Activated B cell treated with CpG ODN at 0.5 μM for 24 hours (primary cell): ENCODE measurements around the gene KDM4B. TPM values are rescaled to one million over a fixed set of nuclear protein-coding genes. Genes with fewer than 3 reads are reported as not detected.

Experiments
- ATAC-seq: fragments of 200-7000 bp; cut with Tn5 transposase; one replicate; pipeline ENCODE4 v1.10.0; 2021; ENCODE audit warnings: low read depth, mild to moderate bottlenecking, moderate library complexity
- CTCF ChIA-PET: fragments of 350-600 bp; sonication (Branson Sonifier 250); formaldehyde crosslinking; loops from one replicate; lab custom pipeline; 2021; ENCODE audit warnings: antibody characterized with exemption; lab: Charles Lee
- POLR2A ChIA-PET: fragments of 350-600 bp; sonication (Branson Sonifier 250); formaldehyde crosslinking; loops from one replicate; lab custom pipeline; 2021; ENCODE audit warnings: antibody characterized with exemption; lab: Charles Lee
- DNase-seq: peaks from one replicate; pipeline ENCODE4 v3.0.0; 2022
- H3K27ac Mint-ChIP-seq: one replicate; pipeline ENCODE4 v1.8.0; 2020; ENCODE audit warnings: mixed read lengths
- H3K27me3 Mint-ChIP-seq: one replicate; pipeline ENCODE4 v1.8.0; 2021; ENCODE audit warnings: mixed read lengths
- H3K36me3 Mint-ChIP-seq: one replicate; pipeline ENCODE4 v1.8.0; 2021; ENCODE audit warnings: low read depth, mixed read lengths
- H3K4me1 Mint-ChIP-seq: one replicate; pipeline ENCODE4 v1.8.0; 2021; ENCODE audit warnings: mixed read lengths
- H3K4me3 Mint-ChIP-seq: one replicate; pipeline ENCODE4 v1.8.0; 2020; ENCODE audit warnings: mild to moderate bottlenecking, mixed read lengths
- H3K9me3 Mint-ChIP-seq: one replicate; pipeline ENCODE4 v1.8.0; 2020; ENCODE audit warnings: mixed read lengths
- intact Hi-C: fragments of 100-400 bp; cut with micrococcal nuclease; formaldehyde crosslinking; loops from one replicate; pipeline ENCODE4 v1.15.1; 2024
- total RNA-seq: library from RNA; stranded (reverse); gene quantifications from 2 replicates; pipeline ENCODE4 v1.2.3, GENCODE V29; 2022
- TF ChIP-seq, protein P1 (sequence below): fragments of 200-600 bp; IDR thresholded peaks from one replicate; pipeline ENCODE4 v1.8.0; 2022; ENCODE audit warnings: antibody characterized with exemption, mild to moderate bottlenecking

Gene KDM4B
- total RNA-seq, 1 donor from 2014 or later, result 88.9 TPM

DNA sequence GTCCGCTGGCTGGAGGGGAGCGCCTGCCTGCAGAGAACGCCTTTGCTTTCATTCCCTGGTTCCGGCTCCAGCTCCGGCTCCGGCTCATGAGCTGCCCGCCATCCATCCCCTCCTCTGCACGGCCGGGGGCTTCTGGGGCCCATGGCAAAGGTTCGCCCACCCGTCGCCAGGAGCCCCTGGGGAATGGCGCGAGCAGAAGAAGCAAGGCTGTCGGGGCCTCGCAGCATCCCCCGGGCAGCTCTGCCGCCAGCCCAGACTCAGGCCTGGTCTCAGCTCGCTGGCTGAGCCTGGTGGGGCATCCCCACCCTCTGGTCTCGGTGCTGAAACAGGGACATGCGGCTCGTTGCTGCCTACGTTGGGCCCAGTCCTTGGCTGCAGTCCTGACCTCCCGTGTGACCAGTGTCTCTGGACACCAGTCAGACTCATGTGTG lies 96.8 kb downstream of the KDM4B start:
- H3K4me3 Mint-ChIP-seq, result no peak overlapping the region
- intact Hi-C loops, result no loop called here
- ATAC-seq (no peak), DNase-seq (no peak)
- CTCF ChIA-PET, result no interaction called here
- no peaks in the 10 kb centered on the region for H3K27me3 Mint-ChIP-seq
- POLR2A ChIA-PET, result no interaction called here
- peaks cover 6% of the 10 kb centered on the region for H3K9me3 Mint-ChIP-seq
- peaks cover 7% of the 10 kb centered on the region for H3K4me1 Mint-ChIP-seq
- H3K36me3 Mint-ChIP-seq, result peaks cover 41% of the 10 kb centered on the region
- H3K27ac Mint-ChIP-seq, result no peak overlapping the region
- TF ChIP-seq, protein P1, sequence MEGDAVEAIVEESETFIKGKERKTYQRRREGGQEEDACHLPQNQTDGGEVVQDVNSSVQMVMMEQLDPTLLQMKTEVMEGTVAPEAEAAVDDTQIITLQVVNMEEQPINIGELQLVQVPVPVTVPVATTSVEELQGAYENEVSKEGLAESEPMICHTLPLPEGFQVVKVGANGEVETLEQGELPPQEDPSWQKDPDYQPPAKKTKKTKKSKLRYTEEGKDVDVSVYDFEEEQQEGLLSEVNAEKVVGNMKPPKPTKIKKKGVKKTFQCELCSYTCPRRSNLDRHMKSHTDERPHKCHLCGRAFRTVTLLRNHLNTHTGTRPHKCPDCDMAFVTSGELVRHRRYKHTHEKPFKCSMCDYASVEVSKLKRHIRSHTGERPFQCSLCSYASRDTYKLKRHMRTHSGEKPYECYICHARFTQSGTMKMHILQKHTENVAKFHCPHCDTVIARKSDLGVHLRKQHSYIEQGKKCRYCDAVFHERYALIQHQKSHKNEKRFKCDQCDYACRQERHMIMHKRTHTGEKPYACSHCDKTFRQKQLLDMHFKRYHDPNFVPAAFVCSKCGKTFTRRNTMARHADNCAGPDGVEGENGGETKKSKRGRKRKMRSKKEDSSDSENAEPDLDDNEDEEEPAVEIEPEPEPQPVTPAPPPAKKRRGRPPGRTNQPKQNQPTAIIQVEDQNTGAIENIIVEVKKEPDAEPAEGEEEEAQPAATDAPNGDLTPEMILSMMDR, result no peak

DNA sequence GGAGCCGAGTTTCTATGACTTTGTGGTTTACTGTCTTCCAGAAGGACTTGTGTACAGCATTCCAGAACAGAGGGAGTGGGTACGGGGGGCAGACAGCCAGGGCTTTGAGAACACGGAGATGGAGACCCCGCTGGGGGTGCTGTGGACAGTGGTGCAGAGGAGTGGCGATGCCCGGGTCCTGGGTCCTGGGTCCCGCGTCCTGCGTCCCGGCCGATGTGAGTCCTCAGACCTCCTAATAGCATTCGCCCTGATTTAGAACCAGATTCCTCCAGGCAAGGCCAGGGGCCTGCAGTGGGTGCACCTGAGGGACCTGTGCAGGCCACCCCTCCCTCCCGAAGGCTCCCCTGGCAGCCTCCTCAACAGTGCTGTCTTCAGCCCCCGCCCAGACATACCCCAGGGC lies 97.9 kb downstream of the KDM4B start:
- Mint-ChIP-seq H3K27ac (no peak overlapping the region), H3K27me3 (no peaks in the 10 kb centered on the region), H3K4me3 (no peak overlapping the region), H3K9me3 (peaks cover 6% of the 10 kb centered on the region), H3K36me3 (peaks cover 36% of the 10 kb centered on the region), H3K4me1 (peaks cover 16% of the 10 kb centered on the region)
- CTCF ChIA-PET, result no interaction called here
- no peak for ATAC-seq
- TF ChIP-seq, protein P1, result no peak
- POLR2A ChIA-PET, result no interaction called here
- no peak for DNase-seq
- intact Hi-C loops, result no loop called here

DNA sequence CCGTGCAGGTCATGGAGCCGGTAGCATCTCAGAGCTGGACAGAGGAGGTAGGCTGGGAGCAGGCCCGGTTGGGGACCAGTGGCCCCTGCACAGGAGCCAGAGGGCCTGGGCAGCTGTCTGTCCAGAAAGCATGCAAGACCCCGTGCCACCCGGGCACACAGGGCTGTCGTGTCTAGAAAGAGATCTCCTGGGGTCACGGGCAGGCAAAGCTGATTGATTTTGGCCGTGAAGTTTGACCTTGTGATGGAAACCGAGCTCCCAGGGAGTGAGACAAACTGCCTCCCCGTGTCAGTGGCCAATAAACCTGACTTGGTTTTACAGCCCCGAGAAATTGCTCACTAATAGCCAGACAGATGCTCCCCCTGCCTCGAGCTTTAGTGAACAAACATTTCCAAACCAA lies 98.8 kb downstream of the KDM4B start:
- Mint-ChIP-seq H3K27ac (no peak overlapping the region), H3K36me3 (peaks cover 30% of the 10 kb centered on the region), H3K27me3 (no peaks in the 10 kb centered on the region), H3K4me1 (peaks cover 16% of the 10 kb centered on the region), H3K9me3 (peaks cover 2% of the 10 kb centered on the region), H3K4me3 (no peak overlapping the region)
- POLR2A ChIA-PET, result no interaction called here
- TF ChIP-seq, protein P1, result no peak
- DNase-seq (no peak), ATAC-seq (no peak)
- intact Hi-C loops, result no loop called here
- CTCF ChIA-PET, result no interaction called here

DNA sequence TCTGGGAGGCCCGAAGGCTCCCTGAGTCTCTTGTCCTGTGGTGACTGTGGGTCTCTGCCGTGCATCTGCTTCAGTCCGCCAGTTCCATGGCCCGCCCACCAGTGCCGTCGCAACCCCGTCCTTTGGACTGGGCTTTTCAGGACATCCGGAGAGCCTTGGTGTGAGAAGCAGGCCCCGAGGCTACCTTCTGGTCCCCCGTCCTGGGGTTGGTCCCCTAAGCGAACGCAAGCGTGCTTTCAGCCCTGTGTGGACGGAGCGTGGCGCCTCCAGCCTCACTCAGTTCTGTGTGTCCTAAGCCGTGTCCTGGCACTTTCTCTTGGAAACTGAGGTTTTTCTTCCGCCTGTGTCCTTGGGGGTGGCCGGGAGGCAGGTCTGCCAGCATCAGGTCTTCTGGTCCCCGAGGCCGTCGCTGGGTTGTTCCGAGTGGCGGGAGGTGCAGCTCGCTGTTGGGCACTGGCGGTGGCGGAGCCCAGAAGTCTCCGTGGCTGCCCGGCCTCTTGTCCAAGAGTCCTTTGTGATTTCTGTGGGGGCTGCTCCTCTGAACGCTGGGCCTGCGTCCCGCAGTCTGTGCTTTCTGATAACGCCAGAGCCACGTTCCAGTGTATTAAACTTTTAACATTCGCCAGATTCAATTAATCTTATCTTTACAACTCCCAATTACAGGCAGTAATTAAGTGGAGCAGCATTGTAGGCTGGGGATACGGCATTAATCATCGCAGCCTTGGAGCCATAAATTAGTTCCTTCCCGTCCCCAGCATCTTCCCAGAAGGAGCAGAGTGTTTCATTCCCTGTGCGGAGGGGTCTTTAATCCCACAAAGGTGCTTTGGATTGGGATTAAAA lies 99.5 kb downstream of the KDM4B start:
- no peaks in the 10 kb centered on the region for H3K9me3 Mint-ChIP-seq
- peaks cover 20% of the 10 kb centered on the region for H3K4me1 Mint-ChIP-seq
- DNase-seq (no peak), ATAC-seq (no peak)
- H3K4me3 Mint-ChIP-seq, result no peak overlapping the region
- ChIA-PET POLR2A (no interaction called here), CTCF (no interaction called here)
- intact Hi-C loops, result no loop called here
- no peak overlapping the region for H3K27ac Mint-ChIP-seq
- H3K36me3 Mint-ChIP-seq, result peaks cover 25% of the 10 kb centered on the region
- H3K27me3 Mint-ChIP-seq, result no peaks in the 10 kb centered on the region
- TF ChIP-seq, protein P1, result no peak

DNA sequence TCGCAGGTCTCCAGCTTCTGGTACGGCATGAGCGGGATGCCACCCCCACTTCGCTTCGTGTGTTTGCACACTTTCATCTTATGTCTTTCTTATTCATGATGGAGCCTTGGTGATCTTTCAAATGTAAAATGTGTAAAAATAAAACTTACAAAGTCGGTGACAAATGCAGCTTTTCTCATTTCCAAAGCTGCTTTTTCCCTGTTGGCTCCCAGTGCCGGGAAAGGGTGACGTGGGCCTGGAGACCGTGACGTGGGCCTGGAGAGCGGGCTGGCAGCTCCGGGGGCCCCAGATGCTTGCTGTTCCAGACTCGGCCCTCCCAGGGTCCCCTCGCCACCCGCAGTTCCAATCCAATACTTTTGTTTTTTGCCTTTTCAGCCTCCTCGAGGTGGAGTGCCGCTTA lies 101.4 kb downstream of the KDM4B start:
- intact Hi-C loops, result no loop called here
- H3K4me1 Mint-ChIP-seq, result peaks cover 37% of the 10 kb centered on the region
- TF ChIP-seq, protein P1, result no peak
- H3K4me3 Mint-ChIP-seq, result no peak overlapping the region
- ATAC-seq, result no peak
- H3K9me3 Mint-ChIP-seq, result no peaks in the 10 kb centered on the region
- no peak overlapping the region for H3K27ac Mint-ChIP-seq
- peaks cover 21% of the 10 kb centered on the region for H3K36me3 Mint-ChIP-seq
- ChIA-PET POLR2A (no interaction called here), CTCF (no interaction called here)
- DNase-seq, result no peak
- H3K27me3 Mint-ChIP-seq, result no peaks in the 10 kb centered on the region
